Natural killer cell treated with Interleukin-12 subunit alpha and Interleukin-12 subunit beta and Interleukin-15 and Interleukin-18, amount 100 ng/mL, for 72 hours (primary cell): Measurements from ENCODE around the gene NDUFA8. TPM values are rescaled to one million over a fixed set of nuclear protein-coding genes. Genes with fewer than 3 reads are reported as not detected.

Experiments used
- ATAC-seq, 2 donors: fragments of 150-1000 bp; cut with Tn5 transposase in 1 of 2; sonication (Bioruptor Pico), chemical (Tn5 transposase) in 1 of 2; 2 replicates each; pipeline ENCODE4 v1.10.0; 2021
- DNase-seq: peaks from one replicate; pipeline ENCODE4 v3.0.0; 2022; ENCODE audit warnings: low spot score
- H3K27ac Mint-ChIP-seq, 2 donors: 1 replicate in 1 of 2; 2 replicates in 1 of 2; pipeline ENCODE4 v1.8.0; 2022; ENCODE audit warnings: mixed read lengths in 2 of 2, mild to moderate bottlenecking in 1 of 2, moderate library complexity in 1 of 2
- H3K27me3 Mint-ChIP-seq, 2 donors: 1 replicate in 1 of 2; 2 replicates in 1 of 2; pipeline ENCODE4 v1.8.0; 2022; ENCODE audit warnings: mixed read lengths in 2 of 2
- H3K36me3 Mint-ChIP-seq: one replicate; pipeline ENCODE4 v1.8.0; 2022; ENCODE audit warnings: mixed read lengths
- H3K4me1 Mint-ChIP-seq, 2 donors: 1 replicate in 1 of 2; 2 replicates in 1 of 2; pipeline ENCODE4 v1.8.0; 2022; ENCODE audit warnings: low read depth in 2 of 2, mixed read lengths in 2 of 2, mild to moderate bottlenecking in 1 of 2
- H3K4me3 Mint-ChIP-seq: one replicate; pipeline ENCODE4 v1.8.0; 2022; ENCODE audit warnings: mixed read lengths
- H3K9me3 Mint-ChIP-seq: 2 replicates; pipeline ENCODE4 v1.8.0; 2022; ENCODE audit warnings: mixed read lengths
- total RNA-seq, 2 donors: library from RNA; stranded (reverse); gene quantifications; one replicate each; pipeline ENCODE4 v1.2.3, GENCODE V29; 2022

NDUFA8 gene
- total RNA-seq, 2 donors from 2014 or later, result 36.5 to 45.6 TPM

GRCh38 chr9:122103985-122104384, 55.6 kb downstream of the NDUFA8 start:
- peaks cover 6% of the 10 kb centered on the region for H3K36me3 Mint-ChIP-seq
- peaks cover 4 to 6% of the 10 kb centered on the region in 2 donors for H3K4me1 Mint-ChIP-seq
- DNase-seq (no peak), ATAC-seq (no peak)
- no peaks in the 10 kb centered on the region for H3K9me3 Mint-ChIP-seq
- H3K4me3 Mint-ChIP-seq, result no peak overlapping the region
- no peaks in the 10 kb centered on the region for H3K27me3 Mint-ChIP-seq
- H3K27ac Mint-ChIP-seq, result no peak overlapping the region

GRCh38 chr9:122102156-122102555, 57.4 kb downstream of the NDUFA8 start:
- no peak for DNase-seq
- Mint-ChIP-seq H3K9me3 (no peaks in the 10 kb centered on the region), H3K4me3 (no peak overlapping the region), H3K36me3 (peaks cover 6% of the 10 kb centered on the region), H3K27ac (no peak overlapping the region), H3K27me3 (no peaks in the 10 kb centered on the region), H3K4me1 (peaks cover 4 to 6% of the 10 kb centered on the region in 2 donors)
- ATAC-seq, result no peak

- H3K9me3 Mint-ChIP-seq, result no peaks in the 10 kb centered on the region
- H3K4me1 Mint-ChIP-seq, result peaks cover 4 to 6% of the 10 kb centered on the region in 2 donors
- H3K27ac Mint-ChIP-seq, result no peak overlapping the region
- DNase-seq (no peak), ATAC-seq (no peak)
- H3K36me3 Mint-ChIP-seq, result peaks cover 6% of the 10 kb centered on the region
- H3K27me3 Mint-ChIP-seq, result peaks cover 7 to 8% of the 10 kb centered on the region in 2 donors
- H3K4me3 Mint-ChIP-seq, result no peak overlapping the region
These were observed 58.8 kb downstream of the NDUFA8 start for GRCh38 chr9:122100756-122101155.

- H3K27ac Mint-ChIP-seq, result no peak overlapping the region
- no peaks in the 10 kb centered on the region for H3K9me3 Mint-ChIP-seq
- H3K4me1 Mint-ChIP-seq, result peaks cover 14 to 17% of the 10 kb centered on the region in 2 donors
- H3K27me3 Mint-ChIP-seq, result peaks cover 8 to 10% of the 10 kb centered on the region in 2 donors
- peaks cover 6% of the 10 kb centered on the region for H3K36me3 Mint-ChIP-seq
- H3K4me3 Mint-ChIP-seq, result peak overlapping the region; percentile 44
- ATAC-seq (peak; percentile 59 to 76), DNase-seq (peak; percentile 79)
These were observed 60.2 kb downstream of the NDUFA8 start for GRCh38 chr9:122099271-122099869.

GRCh38 chr9:122097679-122098315, 61.8 kb downstream of the NDUFA8 start:
- DNase-seq (no peak), ATAC-seq (no peak)
- peaks cover 8 to 12% of the 10 kb centered on the region in 2 donors for H3K27me3 Mint-ChIP-seq
- no peak overlapping the region for H3K27ac Mint-ChIP-seq
- no peak overlapping the region for H3K4me3 Mint-ChIP-seq
- H3K36me3 Mint-ChIP-seq, result no peaks in the 10 kb centered on the region
- H3K9me3 Mint-ChIP-seq, result no peaks in the 10 kb centered on the region
- peaks cover 17 to 22% of the 10 kb centered on the region in 2 donors for H3K4me1 Mint-ChIP-seq

- H3K4me1 Mint-ChIP-seq, result peaks cover 22 to 28% of the 10 kb centered on the region in 2 donors
- H3K4me3 Mint-ChIP-seq, result peak overlapping the region; percentile 0
- no peak for ATAC-seq
- peaks cover 4% of the 10 kb centered on the region for H3K36me3 Mint-ChIP-seq
- no peaks in the 10 kb centered on the region for H3K9me3 Mint-ChIP-seq
- H3K27me3 Mint-ChIP-seq, result peaks cover 8 to 12% of the 10 kb centered on the region in 2 donors
- H3K27ac Mint-ChIP-seq, result no peak overlapping the region
- no peak for DNase-seq
These were observed 62.8 kb downstream of the NDUFA8 start for GRCh38 chr9:122096620-122097415.

- DNase-seq (no peak), ATAC-seq (no peak)
- peak overlapping the region; percentile 73 for H3K4me3 Mint-ChIP-seq
- peaks cover 8 to 12% of the 10 kb centered on the region in 2 donors for H3K27me3 Mint-ChIP-seq
- peak overlapping the region in 1 of 2 donors; percentile 4 for H3K27ac Mint-ChIP-seq
- no peaks in the 10 kb centered on the region for H3K9me3 Mint-ChIP-seq
- peaks cover 36% of the 10 kb centered on the region in 2 donors for H3K4me1 Mint-ChIP-seq
- H3K36me3 Mint-ChIP-seq, result peaks cover 5% of the 10 kb centered on the region
These were observed 64.4 kb downstream of the NDUFA8 start for GRCh38 chr9:122095010-122095767.

Other genes with a start within 250 kb of the NDUFA8 start
- gene TTLL11, start 66.5 kb downstream of the NDUFA8 start, total RNA-seq, result 1 to 10 TPM; 6.2 to 7.7 TPM
- gene MORN5, start 129 bp upstream of the NDUFA8 start, total RNA-seq, result not detected
- not detected for gene LHX6, start 69.2 kb upstream of the NDUFA8 start, total RNA-seq
- gene RBM18, start 105.1 kb upstream of the NDUFA8 start, total RNA-seq, result 10 to 100 TPM; 29.0 to 34.4 TPM
- 10 to 100 TPM; 41.7 to 60.9 TPM for gene MRRF, start 105.1 kb upstream of the NDUFA8 start, total RNA-seq
- under 1 TPM; 0.69 to 0.89 TPM for gene PTGS1, start 211.2 kb upstream of the NDUFA8 start, total RNA-seq